ENCODE data around the gene PTGR3.

PTGR3 gene

DNA sequence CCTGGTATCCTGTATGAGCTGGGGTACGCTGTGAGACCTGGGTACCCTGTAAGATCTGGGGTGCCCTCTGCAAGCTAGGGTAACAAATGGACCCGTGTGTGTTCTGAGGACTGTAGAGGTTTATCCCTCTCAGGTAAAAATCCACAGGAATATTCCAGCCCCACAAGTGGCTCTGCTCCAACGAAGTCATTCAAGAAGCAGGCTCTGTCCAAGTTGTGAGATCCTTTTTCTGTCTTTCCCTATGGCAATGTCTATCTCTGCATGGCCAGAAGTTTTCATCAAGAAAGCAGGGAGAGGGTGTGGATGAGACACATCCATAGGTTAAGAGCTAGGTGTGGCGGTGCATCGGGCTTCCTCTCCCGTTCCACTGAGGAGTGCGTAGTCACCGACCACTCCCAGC is 43.0 kb downstream of the PTGR3 start:
- no peak for DNase-seq

- no peak for DNase-seq
Observed at GRCh38 chr18:75164479-75164878, 44.5 kb downstream of the PTGR3 start.

GRCh38 chr18:75163736-75164135 is 45.2 kb downstream of the PTGR3 start:
- no peak for DNase-seq

- DNase-seq, result no peak
Observed at GRCh38 chr18:75162978-75163377, 46.0 kb downstream of the PTGR3 start.

- DNase-seq, result no peak
Observed at GRCh38 chr18:75162467-75162866, 46.5 kb downstream of the PTGR3 start.

- DNase-seq, result peak; percentile 11
Observed at GRCh38 chr18:75161256-75162028, 47.5 kb downstream of the PTGR3 start.

- no peak for DNase-seq
Observed at GRCh38 chr18:75160364-75160763, 48.6 kb downstream of the PTGR3 start.

- DNase-seq, result no peak
Observed at GRCh38 chr18:75159646-75160356, 49.1 kb downstream of the PTGR3 start.

DNA sequence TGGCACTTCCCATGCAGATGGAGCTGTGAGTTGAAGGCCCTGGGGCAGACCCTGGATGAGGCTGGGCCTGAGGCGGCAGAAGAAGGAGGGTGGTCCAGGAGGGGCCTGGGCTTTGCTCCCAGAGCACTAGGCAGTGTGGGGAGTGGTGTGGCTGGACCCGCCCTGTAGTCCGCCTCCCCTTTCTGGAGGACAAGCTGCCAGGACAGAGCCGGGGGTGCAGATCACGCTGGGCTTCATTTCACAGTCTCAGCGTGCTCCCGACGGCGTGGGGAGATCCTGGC is 49.8 kb downstream of the PTGR3 start:
- DNase-seq, result no peak
